Tibial nerve (tissue), 4 donors: ENCODE data around the gene SRP19.

ENCODE experiments used
- EP300 ChIP-seq, 2 donors: sonication (generic); formaldehyde crosslinking; IDR thresholded peaks; one replicate each; pipeline ENCODE4 v1.6.1; 2017; ENCODE audit warnings: antibody characterized with exemption in 2 of 2, mild to moderate bottlenecking in 1 of 2
- POLR2A ChIP-seq, 2 donors: fragments of 450-650 bp; IDR thresholded peaks; one replicate each; pipeline ENCODE4 v1.6.1; 2017; ENCODE audit warnings: antibody characterized with exemption in 2 of 2, mild to moderate bottlenecking in 2 of 2, moderate library complexity in 2 of 2
- TF ChIP-seq, protein P1 (sequence below), 5 experiments: fragments of 200-600 bp in 3 of 5; fragments of 450-650 bp in 2 of 5; sonication (generic) in 3 of 5; IDR thresholded peaks; one replicate each; pipeline ENCODE4 v1.5.1; 2016 to 2019; ENCODE audit warnings: antibody characterized with exemption in 5 of 5, mild to moderate bottlenecking in 3 of 5, moderate library complexity in 2 of 5

- TF ChIP-seq POLR2A (IDR thresholded peaks at IDR 0.05) (no peak), EP300 (IDR thresholded peaks at IDR 0.05) (no peak)
- TF ChIP-seq, protein P1, sequence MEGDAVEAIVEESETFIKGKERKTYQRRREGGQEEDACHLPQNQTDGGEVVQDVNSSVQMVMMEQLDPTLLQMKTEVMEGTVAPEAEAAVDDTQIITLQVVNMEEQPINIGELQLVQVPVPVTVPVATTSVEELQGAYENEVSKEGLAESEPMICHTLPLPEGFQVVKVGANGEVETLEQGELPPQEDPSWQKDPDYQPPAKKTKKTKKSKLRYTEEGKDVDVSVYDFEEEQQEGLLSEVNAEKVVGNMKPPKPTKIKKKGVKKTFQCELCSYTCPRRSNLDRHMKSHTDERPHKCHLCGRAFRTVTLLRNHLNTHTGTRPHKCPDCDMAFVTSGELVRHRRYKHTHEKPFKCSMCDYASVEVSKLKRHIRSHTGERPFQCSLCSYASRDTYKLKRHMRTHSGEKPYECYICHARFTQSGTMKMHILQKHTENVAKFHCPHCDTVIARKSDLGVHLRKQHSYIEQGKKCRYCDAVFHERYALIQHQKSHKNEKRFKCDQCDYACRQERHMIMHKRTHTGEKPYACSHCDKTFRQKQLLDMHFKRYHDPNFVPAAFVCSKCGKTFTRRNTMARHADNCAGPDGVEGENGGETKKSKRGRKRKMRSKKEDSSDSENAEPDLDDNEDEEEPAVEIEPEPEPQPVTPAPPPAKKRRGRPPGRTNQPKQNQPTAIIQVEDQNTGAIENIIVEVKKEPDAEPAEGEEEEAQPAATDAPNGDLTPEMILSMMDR (IDR thresholded peaks at IDR 0.05): no peak
Measured at GRCh38 chr5:112878760-112879159, 17.7 kb downstream of the SRP19 start.
